ENCODE measurements around the gene DNAJC4. TPM values are rescaled to one million over a fixed set of nuclear protein-coding genes. Genes with fewer than 3 reads are reported as not detected.

DNAJC4 gene
- total and polyA plus RNA-seq, 2 of the 8 experiments (the other 6 are each of a cell fraction or from before 2014, with no cell fraction given), result 14.6 to 31.0 TPM

GRCh38 chr11:64244966-64245365, 14.6 kb downstream of the DNAJC4 start (continued):
- TF ChIP-seq, protein P1, sequence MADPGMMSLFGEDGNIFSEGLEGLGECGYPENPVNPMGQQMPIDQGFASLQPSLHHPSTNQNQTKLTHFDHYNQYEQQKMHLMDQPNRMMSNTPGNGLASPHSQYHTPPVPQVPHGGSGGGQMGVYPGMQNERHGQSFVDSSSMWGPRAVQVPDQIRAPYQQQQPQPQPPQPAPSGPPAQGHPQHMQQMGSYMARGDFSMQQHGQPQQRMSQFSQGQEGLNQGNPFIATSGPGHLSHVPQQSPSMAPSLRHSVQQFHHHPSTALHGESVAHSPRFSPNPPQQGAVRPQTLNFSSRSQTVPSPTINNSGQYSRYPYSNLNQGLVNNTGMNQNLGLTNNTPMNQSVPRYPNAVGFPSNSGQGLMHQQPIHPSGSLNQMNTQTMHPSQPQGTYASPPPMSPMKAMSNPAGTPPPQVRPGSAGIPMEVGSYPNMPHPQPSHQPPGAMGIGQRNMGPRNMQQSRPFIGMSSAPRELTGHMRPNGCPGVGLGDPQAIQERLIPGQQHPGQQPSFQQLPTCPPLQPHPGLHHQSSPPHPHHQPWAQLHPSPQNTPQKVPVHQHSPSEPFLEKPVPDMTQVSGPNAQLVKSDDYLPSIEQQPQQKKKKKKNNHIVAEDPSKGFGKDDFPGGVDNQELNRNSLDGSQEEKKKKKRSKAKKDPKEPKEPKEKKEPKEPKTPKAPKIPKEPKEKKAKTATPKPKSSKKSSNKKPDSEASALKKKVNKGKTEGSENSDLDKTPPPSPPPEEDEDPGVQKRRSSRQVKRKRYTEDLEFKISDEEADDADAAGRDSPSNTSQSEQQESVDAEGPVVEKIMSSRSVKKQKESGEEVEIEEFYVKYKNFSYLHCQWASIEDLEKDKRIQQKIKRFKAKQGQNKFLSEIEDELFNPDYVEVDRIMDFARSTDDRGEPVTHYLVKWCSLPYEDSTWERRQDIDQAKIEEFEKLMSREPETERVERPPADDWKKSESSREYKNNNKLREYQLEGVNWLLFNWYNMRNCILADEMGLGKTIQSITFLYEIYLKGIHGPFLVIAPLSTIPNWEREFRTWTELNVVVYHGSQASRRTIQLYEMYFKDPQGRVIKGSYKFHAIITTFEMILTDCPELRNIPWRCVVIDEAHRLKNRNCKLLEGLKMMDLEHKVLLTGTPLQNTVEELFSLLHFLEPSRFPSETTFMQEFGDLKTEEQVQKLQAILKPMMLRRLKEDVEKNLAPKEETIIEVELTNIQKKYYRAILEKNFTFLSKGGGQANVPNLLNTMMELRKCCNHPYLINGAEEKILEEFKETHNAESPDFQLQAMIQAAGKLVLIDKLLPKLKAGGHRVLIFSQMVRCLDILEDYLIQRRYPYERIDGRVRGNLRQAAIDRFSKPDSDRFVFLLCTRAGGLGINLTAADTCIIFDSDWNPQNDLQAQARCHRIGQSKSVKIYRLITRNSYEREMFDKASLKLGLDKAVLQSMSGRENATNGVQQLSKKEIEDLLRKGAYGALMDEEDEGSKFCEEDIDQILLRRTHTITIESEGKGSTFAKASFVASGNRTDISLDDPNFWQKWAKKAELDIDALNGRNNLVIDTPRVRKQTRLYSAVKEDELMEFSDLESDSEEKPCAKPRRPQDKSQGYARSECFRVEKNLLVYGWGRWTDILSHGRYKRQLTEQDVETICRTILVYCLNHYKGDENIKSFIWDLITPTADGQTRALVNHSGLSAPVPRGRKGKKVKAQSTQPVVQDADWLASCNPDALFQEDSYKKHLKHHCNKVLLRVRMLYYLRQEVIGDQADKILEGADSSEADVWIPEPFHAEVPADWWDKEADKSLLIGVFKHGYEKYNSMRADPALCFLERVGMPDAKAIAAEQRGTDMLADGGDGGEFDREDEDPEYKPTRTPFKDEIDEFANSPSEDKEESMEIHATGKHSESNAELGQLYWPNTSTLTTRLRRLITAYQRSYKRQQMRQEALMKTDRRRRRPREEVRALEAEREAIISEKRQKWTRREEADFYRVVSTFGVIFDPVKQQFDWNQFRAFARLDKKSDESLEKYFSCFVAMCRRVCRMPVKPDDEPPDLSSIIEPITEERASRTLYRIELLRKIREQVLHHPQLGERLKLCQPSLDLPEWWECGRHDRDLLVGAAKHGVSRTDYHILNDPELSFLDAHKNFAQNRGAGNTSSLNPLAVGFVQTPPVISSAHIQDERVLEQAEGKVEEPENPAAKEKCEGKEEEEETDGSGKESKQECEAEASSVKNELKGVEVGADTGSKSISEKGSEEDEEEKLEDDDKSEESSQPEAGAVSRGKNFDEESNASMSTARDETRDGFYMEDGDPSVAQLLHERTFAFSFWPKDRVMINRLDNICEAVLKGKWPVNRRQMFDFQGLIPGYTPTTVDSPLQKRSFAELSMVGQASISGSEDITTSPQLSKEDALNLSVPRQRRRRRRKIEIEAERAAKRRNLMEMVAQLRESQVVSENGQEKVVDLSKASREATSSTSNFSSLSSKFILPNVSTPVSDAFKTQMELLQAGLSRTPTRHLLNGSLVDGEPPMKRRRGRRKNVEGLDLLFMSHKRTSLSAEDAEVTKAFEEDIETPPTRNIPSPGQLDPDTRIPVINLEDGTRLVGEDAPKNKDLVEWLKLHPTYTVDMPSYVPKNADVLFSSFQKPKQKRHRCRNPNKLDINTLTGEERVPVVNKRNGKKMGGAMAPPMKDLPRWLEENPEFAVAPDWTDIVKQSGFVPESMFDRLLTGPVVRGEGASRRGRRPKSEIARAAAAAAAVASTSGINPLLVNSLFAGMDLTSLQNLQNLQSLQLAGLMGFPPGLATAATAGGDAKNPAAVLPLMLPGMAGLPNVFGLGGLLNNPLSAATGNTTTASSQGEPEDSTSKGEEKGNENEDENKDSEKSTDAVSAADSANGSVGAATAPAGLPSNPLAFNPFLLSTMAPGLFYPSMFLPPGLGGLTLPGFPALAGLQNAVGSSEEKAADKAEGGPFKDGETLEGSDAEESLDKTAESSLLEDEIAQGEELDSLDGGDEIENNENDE (IDR thresholded peaks at IDR 0.05; ENCODE audit: insufficient replicate concordance, low read length), result no peak
- TF ChIP-seq SIN3A (conservative IDR thresholded peaks at IDR 0.05 in 1 of 2, IDR thresholded peaks at IDR 0.05 in 1 of 2; ENCODE audit: low read depth in 1 of 2, low read length in 2 of 2) (no peak), CHD1 (IDR thresholded peaks at IDR 0.05; ENCODE audit: low read depth, low read length) (no peak)

Measured in H1 (cell line).